GM12878 (cell line): Measurements from ENCODE around the gene SLC44A3.

Experiments used
- ATF3 ChIP-seq: IDR thresholded peaks from 2 replicates; pipeline ENCODE4 v1.6.1; 2011; ENCODE audit warnings: low read depth, mild to moderate bottlenecking, low read length, moderate library complexity, borderline replicate concordance; ENCODE audit errors: extremely low read depth
- CTCF ChIP-seq, 3 experiments: IDR thresholded peaks in 2 of 3; conservative IDR thresholded peaks in 1 of 3; 2 replicates each; pipeline ENCODE4 v1.5.1; 2011; ENCODE audit warnings: low read depth in 3 of 3, low read length in 3 of 3, mild to moderate bottlenecking in 3 of 3, control low read depth in 2 of 3, moderate library complexity in 2 of 3, inconsistent platforms in 1 of 3, mixed read lengths in 1 of 3; ENCODE audit not compliant: control insufficient read depth in 2 of 3, insufficient read depth in 1 of 3; ENCODE audit errors: extremely low read depth in 1 of 3
- EZH2 ChIP-seq: IDR thresholded peaks from 2 replicates; pipeline ENCODE4 v1.6.1; 2012; ENCODE audit warnings: low read depth, mild to moderate bottlenecking, control low read depth, inconsistent platforms, low read length, borderline replicate concordance; ENCODE audit not compliant: control insufficient read depth
- IRF3 ChIP-seq: fragments of 450-650 bp; IDR thresholded peaks from 2 replicates; pipeline ENCODE4 v1.6.1; 2014; ENCODE audit warnings: mild to moderate bottlenecking
- NRF1 ChIP-seq: conservative IDR thresholded peaks from 2 replicates; pipeline ENCODE4 v1.6.1; 2011; ENCODE audit warnings: mild to moderate bottlenecking, low read depth, low read length, improper control_type of control experiment
- POLR2AphosphoS5 ChIP-seq: IDR thresholded peaks from 2 replicates; pipeline ENCODE4 v1.6.1; 2011; ENCODE audit warnings: mild to moderate bottlenecking, low read length, inconsistent platforms
- TCF7 ChIP-seq: IDR thresholded peaks from 2 replicates; pipeline ENCODE4 v1.6.1; 2014; ENCODE audit warnings: antibody characterized with exemption, borderline replicate concordance
- USF2 ChIP-seq: IDR thresholded peaks from 2 replicates; pipeline ENCODE4 v1.6.1; 2011; ENCODE audit warnings: low read depth, low read length, improper control_type of control experiment, borderline replicate concordance
- YY1 ChIP-seq: IDR thresholded peaks from 2 replicates; pipeline ENCODE4 v1.6.1; 2011; ENCODE audit warnings: low read depth, mild to moderate bottlenecking, low read length
- ZNF384 ChIP-seq: IDR thresholded peaks from 2 replicates; pipeline ENCODE4 v1.6.1; 2012; ENCODE audit warnings: low read depth, mild to moderate bottlenecking, low read length, improper control_type of control experiment, borderline replicate concordance

- TF ChIP-seq CTCF (IDR thresholded peaks at IDR 0.05 in 2 of 3, conservative IDR thresholded peaks at IDR 0.05 in 1 of 3; ENCODE audit: control insufficient read depth in 2 of 3, extremely low read depth in 1 of 3, insufficient read depth in 1 of 3, low read depth in 3 of 3, low read length in 3 of 3) (no peak), IRF3 (no peak), USF2 (no peak), ZNF384 (no peak), POLR2AphosphoS5 (no peak), NRF1 (no peak), EZH2 (no peak), TCF7 (no peak), ATF3 (no peak), YY1 (no peak)
Measured at GRCh38 chr1:94852788-94853187, 32.6 kb downstream of the SLC44A3 start.
